NCI-H146 treated with DMSO at 0.1 percent for 48 hours (cell line): ENCODE measurements around the gene ENGASE.

Experiments
- DNase-seq: peaks from one replicate; lab custom pipeline; 2025; ENCODE audit not compliant: unreplicated experiment; lab: John Stamatoyannopoulos, UW

ENGASE gene

DNA sequence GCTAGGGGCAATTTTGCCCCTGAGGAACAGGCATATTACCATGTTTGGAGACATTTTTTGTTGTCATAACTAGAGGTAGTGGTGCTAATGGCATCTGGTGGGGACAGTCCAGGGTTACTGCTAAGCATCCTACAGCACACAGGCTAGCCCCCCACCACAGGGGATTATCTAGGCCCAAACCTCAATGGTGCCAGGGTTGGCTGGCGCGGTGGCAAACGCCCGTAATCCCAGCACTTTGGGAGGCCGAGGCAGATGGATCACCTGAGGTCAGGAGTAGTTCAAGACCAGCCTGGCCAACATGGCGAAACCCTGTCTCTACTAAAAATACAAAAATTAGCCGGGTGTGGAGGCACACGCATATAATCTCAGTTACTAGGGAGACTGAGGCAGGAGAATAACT is 35.5 kb upstream of the ENGASE start:
- no peak for DNase-seq

DNA sequence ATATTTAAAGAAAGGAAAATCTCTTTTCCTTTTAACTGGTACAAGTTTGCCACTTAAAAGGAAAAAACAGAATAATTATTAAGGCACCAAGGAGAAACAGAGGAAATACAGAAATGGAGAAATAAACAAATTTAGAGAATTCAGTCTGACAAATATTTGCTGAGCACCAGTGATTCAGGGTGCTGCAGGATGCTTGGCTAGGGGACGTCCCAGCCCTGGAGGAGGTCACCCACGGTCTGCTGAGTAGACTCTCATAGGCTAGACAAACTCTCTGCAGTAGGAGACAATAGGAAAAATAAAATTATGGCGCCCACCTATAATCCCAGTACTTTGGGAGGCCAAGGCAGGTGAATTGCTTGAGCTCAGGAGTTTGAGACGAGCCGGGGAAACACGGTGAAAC is 34.7 kb upstream of the ENGASE start:
- DNase-seq, result no peak

DNA sequence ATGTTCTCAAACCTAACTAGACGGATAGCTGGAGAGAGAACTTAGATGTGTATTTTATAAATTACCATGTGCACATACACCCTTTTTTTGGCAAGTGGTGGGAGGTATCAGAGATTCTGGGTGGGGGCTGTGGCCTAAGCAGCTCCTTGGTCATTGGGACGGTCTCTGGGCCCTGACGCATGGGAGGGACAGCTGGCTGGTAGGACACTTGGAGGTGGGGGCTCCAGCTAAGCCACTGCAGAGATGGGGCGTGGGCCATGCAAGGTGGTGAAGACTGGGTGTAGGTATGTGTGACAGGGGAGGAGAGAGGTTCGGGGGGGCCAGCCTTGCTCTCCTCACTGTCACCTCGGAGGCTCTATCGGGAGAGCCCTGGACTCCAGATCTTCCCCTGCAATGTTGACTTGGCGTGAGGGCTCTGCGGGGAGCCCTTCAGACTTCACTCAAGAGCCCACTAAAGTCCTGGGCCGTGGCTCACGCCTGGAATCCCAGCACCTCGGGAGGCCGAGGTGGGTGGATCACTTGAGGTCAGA is 33.5 kb upstream of the ENGASE start:
- DNase-seq, result no peak

DNA sequence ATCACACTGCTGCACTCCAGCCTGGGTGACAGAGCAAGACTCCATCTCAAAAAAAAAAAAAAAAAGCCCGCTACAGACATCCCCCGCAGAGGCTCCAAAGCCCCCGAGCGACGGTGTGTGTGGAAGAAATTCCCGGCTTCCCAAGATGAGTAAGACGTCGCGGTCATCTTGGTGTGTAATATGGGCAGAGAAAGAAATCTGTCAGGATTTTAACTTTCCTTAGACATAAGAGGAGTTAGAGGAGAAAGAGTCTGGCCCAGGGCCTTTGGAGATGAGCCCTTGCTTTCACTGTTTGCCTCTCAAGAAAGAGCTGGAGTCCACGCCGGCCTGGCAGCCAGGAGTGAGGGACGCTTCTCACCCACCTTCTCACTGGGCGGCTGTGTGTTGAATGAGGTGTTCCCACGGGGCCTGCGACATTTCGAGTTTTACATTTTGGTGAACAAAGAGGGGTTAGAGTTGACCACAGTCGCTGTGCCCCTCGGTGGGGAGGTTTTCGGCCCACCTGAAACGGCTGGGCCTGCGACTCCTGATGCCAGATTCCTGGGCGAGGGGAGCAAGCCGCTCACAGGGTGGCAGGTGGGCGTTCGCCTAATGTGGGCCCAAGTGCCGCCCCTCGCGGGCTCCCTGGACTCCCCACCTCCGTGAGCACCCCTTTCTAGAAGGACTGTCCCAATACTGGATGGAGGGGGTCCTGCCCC is 32.8 kb upstream of the ENGASE start:
- DNase-seq, result no peak

DNA sequence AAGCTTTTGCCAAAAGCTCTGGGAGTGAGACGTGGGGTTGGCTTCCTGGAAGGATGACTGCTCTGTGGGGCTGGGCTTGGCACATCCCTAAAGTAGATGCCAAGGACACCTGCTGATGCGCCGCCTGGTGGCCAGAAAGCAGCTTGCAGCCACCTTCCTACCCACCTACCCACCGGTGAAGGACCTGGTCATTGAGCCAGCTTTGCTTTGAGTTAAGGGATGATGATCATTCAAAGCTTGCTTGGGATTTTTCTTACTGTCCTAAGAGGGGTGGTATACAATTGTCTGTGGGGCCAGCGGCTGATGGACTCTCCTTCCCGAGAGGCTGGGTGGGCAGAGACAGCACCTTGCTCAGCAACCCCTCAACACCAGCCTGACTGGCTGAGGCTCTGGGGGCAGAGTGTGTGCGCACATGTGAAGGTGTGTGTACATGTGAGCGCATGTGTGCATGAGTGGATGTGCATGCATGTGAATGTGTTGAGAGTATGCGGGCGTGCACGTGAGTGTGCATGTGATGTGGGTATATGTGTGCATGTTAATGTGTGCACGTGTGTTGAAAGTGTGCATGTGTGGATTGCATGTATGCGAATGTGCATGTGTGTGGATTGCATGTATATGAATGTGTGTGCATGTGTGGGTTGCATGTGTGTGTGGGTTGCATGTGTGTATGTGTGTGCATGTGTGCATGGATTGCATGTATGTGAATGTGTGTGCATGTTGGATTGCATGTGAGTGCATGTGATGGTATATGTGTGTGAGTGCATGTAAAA is 32.0 kb upstream of the ENGASE start:
- DNase-seq, result no peak

DNA sequence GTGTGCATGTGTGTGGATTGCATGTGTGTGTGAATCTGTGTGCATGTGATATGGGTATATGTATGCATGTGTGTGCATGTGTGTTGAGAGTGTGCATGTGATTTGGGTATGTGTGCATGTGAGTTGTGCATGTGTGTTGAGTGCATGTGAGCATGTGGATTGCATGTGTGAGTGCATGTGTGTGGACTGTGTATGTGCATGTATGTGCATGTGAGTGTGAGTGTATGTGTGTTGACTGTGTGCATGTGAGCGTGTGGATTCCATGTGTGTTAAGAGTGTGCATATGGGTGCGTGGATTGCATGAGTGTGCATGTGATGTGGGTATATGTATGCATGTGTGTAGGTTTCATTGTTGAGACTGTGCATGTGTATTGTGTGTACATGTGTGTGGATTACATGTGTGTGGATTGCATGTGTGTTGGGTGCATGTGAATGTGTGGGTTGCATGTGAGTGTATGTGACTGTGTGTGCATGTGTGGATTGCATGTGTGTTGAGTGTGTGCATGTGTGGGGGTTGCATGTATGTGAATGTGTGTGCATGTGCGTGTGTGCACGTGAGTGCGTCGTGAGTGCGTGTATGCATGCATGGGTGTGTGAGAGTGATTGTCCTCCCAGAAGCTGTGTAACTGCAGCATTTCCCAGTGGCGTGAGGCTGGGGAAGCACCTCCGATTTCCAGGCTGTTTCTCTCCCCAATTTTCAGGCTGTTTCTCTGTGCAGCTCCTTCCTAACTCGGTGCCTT is 31.3 kb upstream of the ENGASE start:
- DNase-seq, result no peak

DNA sequence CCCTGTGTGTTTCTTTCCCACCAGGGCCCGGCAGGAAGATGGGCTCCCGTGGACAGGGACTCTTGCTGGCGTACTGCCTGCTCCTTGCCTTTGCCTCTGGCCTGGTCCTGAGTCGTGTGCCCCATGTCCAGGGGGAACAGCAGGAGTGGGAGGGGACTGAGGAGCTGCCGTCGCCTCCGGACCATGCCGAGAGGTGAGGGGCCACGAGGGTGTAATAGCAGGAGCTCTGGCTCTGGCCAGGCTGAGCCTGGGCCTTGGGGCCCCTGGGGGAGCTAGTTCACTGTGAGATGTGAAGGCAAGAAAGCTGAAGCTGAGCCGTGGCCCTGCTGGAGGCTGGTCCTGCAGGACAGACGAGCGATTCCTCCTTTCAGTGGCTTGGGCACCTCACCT is 30.7 kb upstream of the ENGASE start:
- DNase-seq, result no peak

DNA sequence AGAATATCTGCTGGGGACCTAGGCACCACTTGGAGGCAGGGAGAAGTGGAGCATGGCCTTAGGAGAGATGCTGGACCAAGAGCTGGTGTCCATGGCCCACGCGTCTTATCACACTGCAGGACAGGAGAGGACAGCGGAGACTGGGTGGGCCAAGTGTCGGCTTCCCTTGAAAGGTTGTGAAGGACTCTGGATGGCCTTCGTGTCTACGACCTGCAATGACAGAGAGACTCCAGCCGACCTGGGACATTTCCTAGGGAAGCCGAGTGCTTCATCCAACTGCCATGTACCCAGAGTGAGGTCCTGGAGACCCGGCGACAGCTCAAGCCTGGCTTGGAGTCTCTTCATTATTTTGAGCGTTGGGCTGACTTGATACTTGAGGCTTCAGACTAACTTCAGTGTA is 30.2 kb upstream of the ENGASE start:
- no peak for DNase-seq

DNA sequence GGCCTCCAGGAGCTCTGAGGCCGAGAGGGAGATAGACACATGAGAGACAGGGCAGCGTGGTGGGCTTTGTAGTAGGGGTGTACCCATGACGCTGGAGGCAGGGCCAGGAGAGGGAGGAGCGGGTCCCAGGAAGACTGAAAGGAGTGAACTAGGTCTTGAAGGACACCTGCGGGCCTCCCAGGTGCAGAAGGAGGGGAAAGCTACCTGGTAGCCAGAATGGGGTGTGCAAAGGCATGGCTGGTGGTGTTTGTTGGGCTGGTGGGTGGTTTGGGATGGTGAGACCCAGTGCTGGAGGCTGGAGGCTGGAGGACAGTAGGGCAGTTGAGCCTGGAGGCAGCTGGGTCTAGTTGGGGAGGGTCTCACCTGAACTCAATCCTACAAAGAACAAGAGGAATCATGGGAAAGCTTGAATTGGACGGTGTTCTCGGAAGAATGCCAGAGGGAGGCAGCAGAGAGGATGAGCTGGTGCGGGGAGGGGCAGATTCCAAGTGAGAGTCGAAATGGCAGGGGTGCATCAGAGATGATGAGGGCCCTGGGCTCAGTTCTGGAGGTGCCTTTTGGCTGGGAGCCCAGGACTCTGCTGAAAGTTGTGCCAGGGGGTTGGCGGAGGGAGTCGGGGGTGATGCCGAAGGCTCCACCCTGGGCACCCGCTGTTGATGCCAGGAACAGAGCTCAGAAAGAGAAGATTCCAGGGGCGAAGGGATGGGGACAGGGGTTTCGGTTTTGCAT is 29.5 kb upstream of the ENGASE start:
- DNase-seq, result no peak

DNA sequence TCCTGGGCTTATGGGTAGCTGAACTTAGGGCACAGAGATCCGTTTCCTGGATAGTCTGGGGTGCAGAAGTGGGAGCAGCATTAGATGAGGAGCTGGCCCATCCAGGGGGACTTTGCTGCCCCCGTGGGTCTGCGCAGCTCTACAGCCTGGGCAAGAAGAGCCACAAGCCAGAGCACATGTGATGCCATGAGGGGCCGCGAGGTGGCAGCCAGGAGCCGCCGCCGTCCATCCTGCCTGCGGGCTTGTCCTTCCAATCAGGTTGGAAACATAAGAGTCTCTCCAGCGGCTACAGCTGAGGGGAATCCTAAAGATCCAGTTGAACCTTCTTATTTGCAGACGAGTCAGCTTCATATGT is 28.8 kb upstream of the ENGASE start:
- DNase-seq, result peak; percentile 41

DNA sequence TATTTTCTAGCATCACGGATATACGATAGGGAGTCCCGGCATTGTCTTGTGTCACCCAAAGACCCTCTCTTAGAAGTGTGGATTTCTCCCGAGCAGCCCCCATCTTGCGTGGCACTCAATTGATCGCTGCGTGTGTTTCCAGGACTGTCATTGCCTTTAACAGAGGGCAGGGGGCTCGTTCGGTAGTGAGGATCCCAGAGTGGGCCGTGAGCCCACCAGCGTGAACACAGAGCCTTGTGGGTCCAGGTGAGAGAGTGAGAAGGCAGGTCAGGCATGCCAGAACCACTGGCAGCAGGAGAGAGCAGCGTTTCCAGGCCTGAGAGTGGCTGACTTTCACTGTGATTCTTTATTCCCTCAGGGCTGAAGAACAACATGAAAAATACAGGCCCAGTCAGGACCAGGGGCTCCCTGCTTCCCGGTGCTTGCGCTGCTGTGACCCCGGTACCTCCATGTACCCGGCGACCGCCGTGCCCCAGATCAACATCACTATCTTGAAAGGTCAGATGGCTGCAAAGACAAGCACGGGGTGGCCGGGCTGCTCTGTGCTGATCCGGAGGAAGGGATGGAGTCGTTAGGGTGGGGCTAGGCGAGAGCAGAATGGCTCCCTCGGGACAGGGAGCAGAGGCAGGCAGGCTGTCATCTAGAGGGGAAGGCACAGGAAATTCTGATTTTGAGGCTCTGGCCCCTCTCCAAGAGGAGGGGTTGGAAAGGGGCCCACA is 28.3 kb upstream of the ENGASE start:
- DNase-seq, result no peak

DNA sequence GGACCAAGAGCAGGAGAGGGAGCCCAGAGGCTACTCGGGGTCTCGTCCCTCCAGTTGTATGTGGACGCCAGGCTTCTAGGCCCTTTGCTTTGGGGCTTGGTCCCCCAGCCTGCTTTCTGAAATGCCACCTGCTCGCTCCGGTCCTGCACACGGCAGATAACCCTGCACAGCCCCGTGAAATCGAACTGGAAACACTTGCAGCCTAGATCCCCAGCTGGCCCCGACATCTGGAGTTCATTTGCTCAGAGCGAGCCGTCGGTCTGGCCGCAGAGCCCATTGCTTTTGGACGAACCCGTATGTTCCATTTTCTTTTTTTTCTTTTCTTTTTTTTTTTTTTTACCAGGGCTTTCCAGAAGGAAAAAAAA is 27.7 kb upstream of the ENGASE start:
- DNase-seq, result no peak

DNA sequence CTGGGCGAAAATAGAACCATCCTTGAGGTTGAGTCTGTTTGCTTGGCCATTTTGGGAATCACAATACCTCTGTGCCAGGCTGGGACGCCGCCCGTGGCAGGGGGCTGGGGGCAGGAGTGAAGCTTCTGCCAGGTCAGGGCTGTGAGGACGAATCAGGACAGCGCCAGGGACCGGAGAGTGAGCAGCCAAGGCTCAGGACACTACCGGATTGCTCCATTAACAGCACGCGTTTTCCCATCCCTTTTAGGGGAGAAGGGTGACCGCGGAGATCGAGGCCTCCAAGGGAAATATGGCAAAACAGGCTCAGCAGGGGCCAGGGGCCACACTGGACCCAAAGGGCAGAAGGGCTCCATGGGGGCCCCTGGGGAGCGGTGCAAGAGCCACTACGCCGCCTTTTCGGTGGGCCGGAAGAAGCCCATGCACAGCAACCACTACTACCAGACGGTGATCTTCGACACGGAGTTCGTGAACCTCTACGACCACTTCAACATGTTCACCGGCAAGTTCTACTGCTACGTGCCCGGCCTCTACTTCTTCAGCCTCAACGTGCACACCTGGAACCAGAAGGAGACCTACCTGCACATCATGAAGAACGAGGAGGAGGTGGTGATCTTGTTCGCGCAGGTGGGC is 27.2 kb upstream of the ENGASE start:
- DNase-seq, result no peak

DNA sequence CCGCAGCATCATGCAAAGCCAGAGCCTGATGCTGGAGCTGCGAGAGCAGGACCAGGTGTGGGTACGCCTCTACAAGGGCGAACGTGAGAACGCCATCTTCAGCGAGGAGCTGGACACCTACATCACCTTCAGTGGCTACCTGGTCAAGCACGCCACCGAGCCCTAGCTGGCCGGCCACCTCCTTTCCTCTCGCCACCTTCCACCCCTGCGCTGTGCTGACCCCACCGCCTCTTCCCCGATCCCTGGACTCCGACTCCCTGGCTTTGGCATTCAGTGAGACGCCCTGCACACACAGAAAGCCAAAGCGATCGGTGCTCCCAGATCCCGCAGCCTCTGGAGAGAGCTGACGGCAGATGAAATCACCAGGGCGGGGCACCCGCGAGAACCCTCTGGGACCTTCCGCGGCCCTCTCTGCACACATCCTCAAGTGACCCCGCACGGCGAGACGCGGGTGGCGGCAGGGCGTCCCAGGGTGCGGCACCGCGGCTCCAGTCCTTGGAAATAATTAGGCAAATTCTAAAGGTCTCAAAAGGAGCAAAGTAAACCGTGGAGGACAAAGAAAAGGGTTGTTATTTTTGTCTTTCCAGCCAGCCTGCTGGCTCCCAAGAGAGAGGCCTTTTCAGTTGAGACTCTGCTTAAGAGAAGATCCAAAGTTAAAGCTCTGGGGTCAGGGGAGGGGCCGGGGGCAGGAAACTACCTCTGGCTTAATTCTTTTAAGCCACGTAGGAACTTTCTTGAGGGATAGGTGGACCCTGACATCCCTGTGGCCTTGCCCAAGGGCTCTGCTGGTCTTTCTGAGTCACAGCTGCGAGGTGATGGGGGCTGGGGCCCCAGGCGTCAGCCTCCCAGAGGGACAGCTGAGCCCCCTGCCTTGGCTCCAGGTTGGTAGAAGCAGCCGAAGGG is 26.4 kb upstream of the ENGASE start:
- DNase-seq, result no peak

DNA sequence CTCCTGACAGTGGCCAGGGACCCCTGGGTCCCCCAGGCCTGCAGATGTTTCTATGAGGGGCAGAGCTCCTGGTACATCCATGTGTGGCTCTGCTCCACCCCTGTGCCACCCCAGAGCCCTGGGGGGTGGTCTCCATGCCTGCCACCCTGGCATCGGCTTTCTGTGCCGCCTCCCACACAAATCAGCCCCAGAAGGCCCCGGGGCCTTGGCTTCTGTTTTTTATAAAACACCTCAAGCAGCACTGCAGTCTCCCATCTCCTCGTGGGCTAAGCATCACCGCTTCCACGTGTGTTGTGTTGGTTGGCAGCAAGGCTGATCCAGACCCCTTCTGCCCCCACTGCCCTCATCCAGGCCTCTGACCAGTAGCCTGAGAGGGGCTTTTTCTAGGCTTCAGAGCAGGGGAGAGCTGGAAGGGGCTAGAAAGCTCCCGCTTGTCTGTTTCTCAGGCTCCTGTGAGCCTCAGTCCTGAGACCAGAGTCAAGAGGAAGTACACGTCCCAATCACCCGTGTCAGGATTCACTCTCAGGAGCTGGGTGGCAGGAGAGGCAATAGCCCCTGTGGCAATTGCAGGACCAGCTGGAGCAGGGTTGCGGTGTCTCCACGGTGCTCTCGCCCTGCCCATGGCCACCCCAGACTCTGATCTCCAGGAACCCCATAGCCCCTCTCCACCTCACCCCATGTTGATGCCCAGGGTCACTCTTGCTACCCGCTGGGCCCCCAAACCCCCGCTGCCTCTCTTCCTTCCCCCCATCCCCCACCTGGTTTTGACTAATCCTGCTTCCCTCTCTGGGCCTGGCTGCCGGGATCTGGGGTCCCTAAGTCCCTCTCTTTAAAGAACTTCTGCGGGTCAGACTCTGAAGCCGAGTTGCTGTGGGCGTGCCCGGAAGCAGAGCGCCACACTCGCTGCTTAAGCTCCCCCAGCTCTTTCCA is 25.5 kb upstream of the ENGASE start:
- DNase-seq, result no peak

DNA sequence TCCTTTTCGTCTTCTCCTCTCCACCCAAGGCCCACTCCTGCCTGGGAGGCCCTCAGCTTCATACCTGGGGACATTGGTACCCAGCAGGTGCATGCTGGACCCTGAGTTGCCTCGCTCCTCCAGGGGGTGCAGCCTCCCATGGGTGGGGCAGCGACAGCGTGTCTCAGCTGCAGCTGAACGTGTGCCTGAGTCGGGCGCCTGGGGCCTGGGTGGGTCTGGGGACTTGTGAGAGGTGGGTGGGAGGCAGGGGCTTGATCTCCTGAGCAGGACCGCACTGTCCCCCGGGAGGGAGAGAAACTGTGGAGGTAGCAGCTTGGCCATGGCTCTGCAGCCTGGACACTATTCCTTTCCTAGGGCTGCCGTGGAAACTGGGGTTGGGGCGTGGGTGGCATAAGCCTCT is 24.8 kb upstream of the ENGASE start:
- DNase-seq, result no peak

DNA sequence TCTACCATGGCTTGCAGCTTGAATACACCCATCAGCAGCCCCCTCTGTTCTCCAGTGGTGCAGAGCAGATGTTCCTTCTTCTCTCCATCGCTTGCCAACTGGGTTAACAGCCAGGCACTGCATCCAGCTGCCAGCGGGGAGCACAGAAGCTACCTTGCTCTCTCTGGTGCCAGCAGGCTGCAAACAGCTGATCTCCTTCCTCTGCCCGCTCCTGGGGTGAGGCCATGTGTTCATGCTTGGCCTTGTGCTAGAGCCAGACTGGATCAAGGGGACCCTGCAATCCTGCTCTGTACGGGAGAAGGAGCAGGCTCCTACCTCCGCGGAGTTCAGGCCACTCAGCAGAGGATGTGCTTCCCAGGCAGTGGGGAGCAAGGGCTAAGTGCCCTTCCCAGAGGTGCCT is 24.1 kb upstream of the ENGASE start:
- no peak for DNase-seq

DNA sequence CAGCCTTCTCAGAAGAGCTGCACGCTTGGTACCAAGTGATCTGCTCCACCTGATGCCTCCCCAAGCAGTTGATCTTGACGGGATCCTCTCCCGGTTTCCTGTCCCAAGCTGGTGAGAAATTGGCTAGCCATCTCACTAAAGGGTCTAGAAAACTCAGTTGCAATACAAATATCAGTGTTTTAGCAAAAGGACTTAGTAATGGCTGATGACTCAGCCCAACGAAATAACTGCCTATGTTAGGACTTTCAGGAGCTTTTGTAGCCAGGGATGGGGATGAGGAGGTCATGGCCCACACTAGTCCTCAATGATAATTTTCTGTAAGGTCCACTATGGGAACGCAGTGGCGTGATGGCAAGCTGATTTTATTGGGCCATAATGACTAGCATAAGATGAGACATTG is 23.3 kb upstream of the ENGASE start:
- no peak for DNase-seq
